ENCODE measurements around the gene IL17REL. TPM values are rescaled to one million over a fixed set of nuclear protein-coding genes. Genes with fewer than 3 reads are reported as not detected.

IL17REL gene
- total and polyA plus RNA-seq, 2 of the 13 experiments (the other 11 are each of a cell fraction or from before 2014, with no cell fraction given), result not detected

DNA sequence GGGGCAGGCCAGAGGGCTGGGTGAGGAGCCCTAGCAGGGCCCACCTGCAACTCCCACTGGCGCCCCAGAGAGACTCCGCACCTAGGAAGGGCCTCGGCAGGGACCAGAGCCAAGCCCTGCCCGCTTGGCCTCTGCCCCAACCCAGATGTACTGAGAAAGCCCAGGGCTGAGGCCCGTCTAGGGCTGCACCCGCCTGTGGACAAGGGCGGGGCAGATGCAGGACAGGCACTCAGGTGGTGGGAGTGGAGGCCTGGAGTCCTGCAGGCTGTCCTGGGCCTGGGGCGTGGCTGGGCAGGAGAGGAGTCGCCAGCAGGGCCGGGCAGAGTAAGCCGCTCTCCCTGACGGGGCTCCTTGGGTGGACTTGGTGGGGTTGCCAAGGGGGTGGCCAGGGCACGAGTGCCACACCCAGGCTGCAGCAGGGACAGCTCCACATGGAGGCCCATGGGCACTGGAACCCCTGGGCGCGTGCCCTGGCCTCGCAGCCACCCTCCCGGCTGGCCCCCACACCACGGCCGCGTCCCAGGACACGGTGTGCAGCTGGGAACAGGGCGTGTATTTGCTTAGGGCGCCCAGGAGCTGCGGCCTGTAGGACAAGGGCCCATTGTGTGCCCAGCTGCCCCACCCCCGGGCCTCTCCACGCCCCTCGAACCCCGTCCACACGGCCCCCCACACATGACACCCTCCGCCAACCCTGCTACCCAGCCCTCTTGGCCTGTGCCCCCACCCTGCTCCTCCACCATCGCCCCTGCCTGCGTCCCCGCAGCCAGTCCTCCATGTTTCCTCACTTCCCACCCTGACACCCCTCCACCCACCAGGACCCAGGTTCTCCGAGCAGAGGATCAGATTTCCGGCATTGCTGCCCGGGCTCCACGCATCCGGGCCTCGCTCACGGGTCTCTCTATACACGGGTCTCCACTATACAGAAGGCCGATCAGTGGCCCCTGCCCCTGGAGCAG is 63.3 kb downstream of the IL17REL start (continued):
- no peak; the same call in 1 of the 2 replicates for TF ChIP-seq GPN1 (CRISPR knock-in tag; IDR thresholded peaks at IDR 0.05; ENCODE audit: borderline replicate concordance)
- no peak for TF ChIP-seq ZNF282 (IDR thresholded peaks at IDR 0.05; ENCODE audit: partially characterized antibody)
- TF ChIP-seq ZNF124 (CRISPR knock-in tag; IDR thresholded peaks at IDR 0.05), result peak; percentile 10; the same call in 1 of the 2 replicates
- no peak for TF ChIP-seq ZNF207 (IDR thresholded peaks at IDR 0.05; ENCODE audit: borderline replicate concordance)
- no peak for TF ChIP-seq IRX3 (CRISPR knock-in tag; IDR thresholded peaks at IDR 0.05; ENCODE audit: borderline replicate concordance, low read depth)
- TF ChIP-seq SRSF9 (IDR thresholded peaks at IDR 0.05; ENCODE audit: borderline replicate concordance, insufficient read depth, low read depth, low read length, poor library complexity, severe bottlenecking), result no peak
- TF ChIP-seq, protein P1, sequence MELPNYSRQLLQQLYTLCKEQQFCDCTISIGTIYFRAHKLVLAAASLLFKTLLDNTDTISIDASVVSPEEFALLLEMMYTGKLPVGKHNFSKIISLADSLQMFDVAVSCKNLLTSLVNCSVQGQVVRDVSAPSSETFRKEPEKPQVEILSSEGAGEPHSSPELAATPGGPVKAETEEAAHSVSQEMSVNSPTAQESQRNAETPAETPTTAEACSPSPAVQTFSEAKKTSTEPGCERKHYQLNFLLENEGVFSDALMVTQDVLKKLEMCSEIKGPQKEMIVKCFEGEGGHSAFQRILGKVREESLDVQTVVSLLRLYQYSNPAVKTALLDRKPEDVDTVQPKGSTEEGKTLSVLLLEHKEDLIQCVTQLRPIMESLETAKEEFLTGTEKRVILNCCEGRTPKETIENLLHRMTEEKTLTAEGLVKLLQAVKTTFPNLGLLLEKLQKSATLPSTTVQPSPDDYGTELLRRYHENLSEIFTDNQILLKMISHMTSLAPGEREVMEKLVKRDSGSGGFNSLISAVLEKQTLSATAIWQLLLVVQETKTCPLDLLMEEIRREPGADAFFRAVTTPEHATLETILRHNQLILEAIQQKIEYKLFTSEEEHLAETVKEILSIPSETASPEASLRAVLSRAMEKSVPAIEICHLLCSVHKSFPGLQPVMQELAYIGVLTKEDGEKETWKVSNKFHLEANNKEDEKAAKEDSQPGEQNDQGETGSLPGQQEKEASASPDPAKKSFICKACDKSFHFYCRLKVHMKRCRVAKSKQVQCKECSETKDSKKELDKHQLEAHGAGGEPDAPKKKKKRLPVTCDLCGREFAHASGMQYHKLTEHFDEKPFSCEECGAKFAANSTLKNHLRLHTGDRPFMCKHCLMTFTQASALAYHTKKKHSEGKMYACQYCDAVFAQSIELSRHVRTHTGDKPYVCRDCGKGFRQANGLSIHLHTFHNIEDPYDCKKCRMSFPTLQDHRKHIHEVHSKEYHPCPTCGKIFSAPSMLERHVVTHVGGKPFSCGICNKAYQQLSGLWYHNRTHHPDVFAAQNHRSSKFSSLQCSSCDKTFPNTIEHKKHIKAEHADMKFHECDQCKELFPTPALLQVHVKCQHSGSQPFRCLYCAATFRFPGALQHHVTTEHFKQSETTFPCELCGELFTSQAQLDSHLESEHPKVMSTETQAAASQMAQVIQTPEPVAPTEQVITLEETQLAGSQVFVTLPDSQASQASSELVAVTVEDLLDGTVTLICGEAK (IDR thresholded peaks at IDR 0.05), result no peak
- TF ChIP-seq, protein P1 (CRISPR knock-in tag; IDR thresholded peaks at IDR 0.05), result peak; percentile 77
- peak; percentile 65; the same call in 1 of the 2 replicates for TF ChIP-seq MED13 (CRISPR knock-in tag; IDR thresholded peaks at IDR 0.05)
- no peak for TF ChIP-seq CREB1 (IDR thresholded peaks at IDR 0.05)
- TF ChIP-seq CREB1 (CRISPR knock-in tag; IDR thresholded peaks at IDR 0.05), result no peak
- peak; percentile 84 for TF ChIP-seq GATAD2A (CRISPR knock-in tag; IDR thresholded peaks at IDR 0.05)
- no peak for TF ChIP-seq FOXK2 (IDR thresholded peaks at IDR 0.05)
- TF ChIP-seq GATA4 (IDR thresholded peaks at IDR 0.05; ENCODE audit: borderline replicate concordance, low read depth), result no peak
- no peak for TF ChIP-seq ZNF670 (CRISPR knock-in tag; IDR thresholded peaks at IDR 0.05; ENCODE audit: borderline replicate concordance)
- peak; percentile 70; the same call in 1 of the 2 replicates for TF ChIP-seq SOX5 (CRISPR knock-in tag; IDR thresholded peaks at IDR 0.05; ENCODE audit: borderline replicate concordance)
- TF ChIP-seq, protein P2, sequence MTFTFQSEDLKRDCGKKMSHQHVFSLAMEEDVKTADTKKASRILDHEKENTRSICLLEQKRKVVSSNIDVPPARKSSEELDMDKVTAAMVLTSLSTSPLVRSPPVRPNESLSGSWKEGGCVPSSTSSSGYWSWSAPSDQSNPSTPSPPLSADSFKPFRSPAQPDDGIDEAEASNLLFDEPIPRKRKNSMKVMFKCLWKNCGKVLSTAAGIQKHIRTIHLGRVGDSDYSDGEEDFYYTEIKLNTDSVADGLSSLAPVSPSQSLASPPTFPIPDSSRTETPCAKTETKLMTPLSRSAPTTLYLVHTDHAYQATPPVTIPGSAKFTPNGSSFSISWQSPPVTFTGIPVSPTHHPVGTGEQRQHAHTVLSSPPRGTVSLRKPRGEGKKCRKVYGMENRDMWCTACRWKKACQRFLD (CRISPR knock-in tag; IDR thresholded peaks at IDR 0.05; ENCODE audit: borderline replicate concordance), result 0 out of 2 replicates have a peak, but pooled peaks have one; percentile 15
- no peak for TF ChIP-seq TCF7 (IDR thresholded peaks at IDR 0.05; ENCODE audit: low read depth)
- no peak for TF ChIP-seq SUZ12 (IDR thresholded peaks at IDR 0.05; ENCODE audit: low read depth, low read length)
- TF ChIP-seq SMAD3 (CRISPR knock-in tag; IDR thresholded peaks at IDR 0.05), result no peak
- TF ChIP-seq ZNF296 (CRISPR knock-in tag; conservative IDR thresholded peaks at IDR 0.05), result peak; percentile 95

All from HepG2 (cell line).